ENCODE measurements around the gene FRMD8. TPM values are rescaled to one million over a fixed set of nuclear protein-coding genes. Genes with fewer than 3 reads are reported as not detected.

Gene FRMD8
- total RNA-seq, 1 donor from 2014 or later = 53.3 TPM

DNA sequence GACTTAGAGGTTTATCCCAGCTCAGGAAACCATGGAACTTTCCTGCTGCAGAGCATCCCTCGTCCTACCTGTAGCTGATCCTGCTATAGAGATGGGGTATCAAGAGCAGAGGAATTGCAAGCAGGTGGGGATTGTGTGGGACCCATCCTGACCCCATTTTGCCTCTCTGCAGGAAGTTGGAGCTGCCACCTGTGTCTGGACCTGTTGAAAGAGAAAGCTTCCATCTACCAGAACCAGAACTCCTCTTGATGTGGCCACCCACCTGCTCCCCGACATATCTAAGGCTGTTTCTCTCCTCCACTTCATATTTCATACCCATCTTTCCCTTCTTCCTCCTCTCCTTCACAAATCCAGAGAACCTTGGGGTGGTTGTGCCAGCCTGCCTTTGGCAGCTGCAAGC is 34.9 kb upstream of the FRMD8 start:
- DNase-seq (ENCODE audit: extremely low spot score in 2 of 2) = no peak
- Histone ChIP-seq H3K27me3 (no peaks in the 10 kb centered on the region), H3K36me3 (peaks cover 0 to 63% of the 10 kb centered on the region in 2 donors)

DNA sequence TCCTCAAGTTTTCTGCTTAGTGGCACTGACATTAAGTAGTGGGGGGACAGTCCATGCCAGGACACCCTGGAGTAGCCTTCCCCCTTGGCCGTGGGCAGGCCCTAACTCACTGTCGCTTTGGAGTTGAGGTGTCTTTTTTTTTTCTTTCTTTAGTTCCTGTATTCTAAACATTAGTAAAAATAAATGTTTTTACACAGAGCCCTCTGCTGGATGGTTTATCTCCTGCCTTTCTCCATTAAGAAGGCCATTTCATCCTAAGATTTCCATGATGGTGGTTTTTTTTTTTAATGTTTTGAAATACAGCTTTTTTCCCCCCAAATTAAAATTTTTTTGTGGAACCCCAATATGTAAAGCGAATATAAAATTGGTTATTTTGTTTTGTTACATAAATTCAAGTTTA is 33.7 kb upstream of the FRMD8 start:
- no peak for TF ChIP-seq POLR2AphosphoS5 (IDR thresholded peaks at IDR 0.05; ENCODE audit: insufficient read depth in 1 of 2, low read depth in 1 of 2)
- no peak for TF ChIP-seq CTCF (IDR thresholded peaks at IDR 0.05)
- TF ChIP-seq POLR2A (IDR thresholded peaks at IDR 0.05) = no peak
- Histone ChIP-seq H3K36me3 (peaks cover 0 to 50% of the 10 kb centered on the region in 2 donors), H3K4me3 (no peak overlapping the region), H3K4me1 (peaks cover 26% of the 10 kb centered on the region), H3K27me3 (no peaks in the 10 kb centered on the region), H3K27ac (no peak overlapping the region), H3K9me3 (no peaks in the 10 kb centered on the region)
- intact Hi-C loops (cut with DNase I) = no loop called here
- no peak for DNase-seq (ENCODE audit: extremely low spot score in 2 of 2)

More for the DNA sequence above, 34.9 kb upstream of the FRMD8 start:
- Histone ChIP-seq H3K4me3 (no peak overlapping the region), H3K9me3 (no peaks in the 10 kb centered on the region), H3K4me1 (peaks cover 26% of the 10 kb centered on the region), H3K27ac (no peak overlapping the region)
- TF ChIP-seq POLR2A (IDR thresholded peaks at IDR 0.05) = no peak
- no peak for TF ChIP-seq CTCF (IDR thresholded peaks at IDR 0.05)
- no peak for TF ChIP-seq POLR2AphosphoS5 (IDR thresholded peaks at IDR 0.05; ENCODE audit: insufficient read depth in 1 of 2, low read depth in 1 of 2)
- intact Hi-C loops (cut with DNase I) = no loop called here

DNA sequence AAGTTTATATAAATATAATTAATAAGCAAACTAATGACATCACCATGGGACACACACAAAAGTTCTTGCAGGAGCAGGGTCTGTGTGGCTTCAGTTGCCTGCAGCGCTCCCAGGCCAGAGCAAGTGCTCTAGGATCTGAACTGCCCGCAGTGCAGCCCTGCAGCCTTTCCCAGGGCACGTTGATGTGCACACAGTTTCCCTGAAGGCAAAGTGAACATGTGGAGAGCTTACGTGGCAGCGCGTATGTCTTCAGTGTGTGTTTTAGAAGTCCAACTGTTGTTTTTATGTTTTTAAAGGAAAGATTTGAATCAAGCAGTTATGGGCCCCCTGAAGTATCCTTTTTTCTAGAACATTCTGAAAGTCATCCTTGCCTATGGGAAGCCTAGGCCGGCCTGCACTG is 33.1 kb upstream of the FRMD8 start:
- intact Hi-C loops (cut with DNase I) = no loop called here
- no peaks in the 10 kb centered on the region for H3K9me3 ChIP-seq
- H3K4me3 ChIP-seq = peak overlapping the region in 1 of 2 donors; percentile 71
- no peak for DNase-seq (ENCODE audit: extremely low spot score in 2 of 2)
- no peaks in the 10 kb centered on the region for H3K27me3 ChIP-seq
- H3K36me3 ChIP-seq = peaks cover 0 to 44% of the 10 kb centered on the region in 2 donors
- TF ChIP-seq POLR2AphosphoS5 (IDR thresholded peaks at IDR 0.05; ENCODE audit: insufficient read depth in 1 of 2, low read depth in 1 of 2) (no peak), CTCF (IDR thresholded peaks at IDR 0.05) (no peak), POLR2A (IDR thresholded peaks at IDR 0.05) (no peak)
- peaks cover 26% of the 10 kb centered on the region for H3K4me1 ChIP-seq
- H3K27ac ChIP-seq = peak overlapping the region; percentile 48

DNA sequence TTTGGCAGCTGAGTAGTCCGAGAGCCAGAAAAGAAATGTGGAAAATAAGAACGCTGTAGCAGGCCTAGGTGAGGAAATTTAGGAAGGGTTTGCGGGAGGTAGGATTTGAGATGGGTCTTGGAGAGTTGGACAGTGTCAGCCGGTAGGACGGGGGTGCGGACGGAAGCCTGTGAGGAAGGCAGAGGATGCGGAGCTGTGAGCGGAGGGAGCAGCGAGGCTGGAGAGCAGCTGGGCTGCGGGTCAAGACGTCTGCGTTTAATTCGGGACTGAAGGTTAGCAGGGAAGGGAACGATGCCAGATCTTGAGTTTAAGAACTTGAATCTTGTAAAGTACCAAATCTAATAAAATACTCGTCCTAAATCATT is 32.6 kb upstream of the FRMD8 start:
- intact Hi-C loops (cut with DNase I) = loop anchor here (2.0 kb wide), 1 partner anchor 25 kb away; no protein-coding TSS in a partner anchor
- Histone ChIP-seq H3K27ac (peak overlapping the region; percentile 48), H3K36me3 (peaks cover 0 to 39% of the 10 kb centered on the region in 2 donors), H3K4me3 (peak overlapping the region; percentile 71 to 72), H3K27me3 (no peaks in the 10 kb centered on the region), H3K9me3 (no peaks in the 10 kb centered on the region), H3K4me1 (peaks cover 26% of the 10 kb centered on the region)
- no peak for TF ChIP-seq POLR2A (IDR thresholded peaks at IDR 0.05)
- no peak for TF ChIP-seq POLR2AphosphoS5 (IDR thresholded peaks at IDR 0.05; ENCODE audit: insufficient read depth in 1 of 2, low read depth in 1 of 2)
- TF ChIP-seq CTCF (IDR thresholded peaks at IDR 0.05) = no peak
- no peak for DNase-seq (ENCODE audit: extremely low spot score in 2 of 2)

DNA sequence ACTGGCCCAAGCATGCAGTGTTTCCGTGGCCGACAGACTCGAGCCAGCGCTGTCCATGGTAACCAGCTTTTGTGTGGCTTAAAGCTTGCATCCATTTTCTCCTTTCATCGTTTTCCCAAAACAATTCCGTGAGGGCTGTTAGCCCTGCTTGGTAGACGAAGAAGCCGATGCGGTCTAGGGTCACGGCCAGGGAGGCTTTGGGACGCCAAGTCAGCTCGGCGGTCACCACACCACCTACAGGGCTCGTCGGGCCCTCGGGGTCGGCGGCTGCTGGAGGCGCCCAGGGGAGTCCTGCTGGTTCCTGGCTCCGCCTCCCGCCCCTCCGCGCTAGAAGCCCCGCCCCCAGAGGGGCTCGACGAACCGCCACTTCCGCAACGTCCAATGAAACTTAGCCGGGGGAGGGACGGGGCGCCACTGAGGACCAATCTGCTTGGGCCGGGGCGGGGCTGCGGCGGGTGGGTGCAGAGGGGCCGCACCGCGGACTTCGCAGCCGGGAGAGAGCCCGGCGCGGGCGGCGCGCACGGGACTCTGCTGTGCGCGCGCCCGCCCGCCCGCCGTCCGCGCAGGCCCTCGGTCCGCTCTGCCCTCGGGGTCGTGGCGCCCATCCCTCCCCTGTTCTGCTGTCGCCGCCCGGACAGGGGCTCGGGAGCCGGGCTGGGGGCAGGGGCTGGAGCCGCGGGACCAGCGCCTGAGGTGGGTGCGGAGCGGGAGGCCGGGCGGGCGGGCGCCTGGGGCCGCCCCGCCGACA is 32.0 kb upstream of the FRMD8 start, which contains the start of gene TIGD3:
Gene TIGD3 (plus strand): TSS at position 487 of the 748 bp plus-strand sequence. CDS start 1,058 bp downstream, outside the sequence.
- H3K4me3 ChIP-seq = peak within 1 kb of the TSS; percentile 71 to 72
- no peaks in the 10 kb centered on the region for H3K9me3 ChIP-seq
- peaks cover 0 to 34% of the 10 kb centered on the region in 2 donors for H3K36me3 ChIP-seq
- H3K27ac ChIP-seq = peak within 1 kb of the TSS; percentile 68
- H3K27me3 ChIP-seq = no peaks in the 10 kb centered on the region
- peaks cover 26% of the 10 kb centered on the region for H3K4me1 ChIP-seq
- intact Hi-C loops (cut with DNase I) = loop anchor here (2.0 kb wide), 1 partner anchor 24 kb away; no protein-coding TSS in a partner anchor
- TF ChIP-seq POLR2AphosphoS5 (IDR thresholded peaks at IDR 0.05; ENCODE audit: insufficient read depth in 1 of 2, low read depth in 1 of 2) (peak; percentile 35 to 61), POLR2A (IDR thresholded peaks at IDR 0.05) (peak in 1 of 2 donors; percentile 68), CTCF (IDR thresholded peaks at IDR 0.05) (no peak)
- peak in 1 of 2 donors; percentile 97 for DNase-seq (ENCODE audit: extremely low spot score in 2 of 2)
